Smooth muscle cell (in vitro differentiated cells): ENCODE results near the gene ACOT9. TPM values are rescaled to one million over a fixed set of nuclear protein-coding genes. Genes with fewer than 3 reads are reported as not detected.

Experiments used
- DNase-seq: peaks from one replicate; lab custom pipeline; 2025; ENCODE audit not compliant: unreplicated experiment; lab: John Stamatoyannopoulos, UW
- H2AFZ ChIP-seq: fragments of 200-600 bp; sonication (generic); 2 replicates; pipeline ENCODE4 v1.6.0; 2016; ENCODE audit warnings: antibody characterized with exemption, low read depth, mild to moderate bottlenecking
- H3F3A ChIP-seq: fragments of 200-600 bp; sonication (generic); 2 replicates; pipeline ENCODE4 v1.6.0; 2017; ENCODE audit warnings: antibody characterized with exemption, low read depth
- H3K27ac ChIP-seq: fragments of 200-600 bp; sonication (generic); 2 replicates; pipeline ENCODE4 v1.5.1; 2016; ENCODE audit warnings: low read depth, mild to moderate bottlenecking
- H3K27me3 ChIP-seq: fragments of 200-600 bp; sonication (generic); 2 replicates; pipeline ENCODE4 v1.6.1; 2016; ENCODE audit warnings: low read depth, mild to moderate bottlenecking
- H3K36me3 ChIP-seq: fragments of 200-600 bp; sonication (generic); 2 replicates; pipeline ENCODE4 v1.5.1; 2016; ENCODE audit warnings: low read depth
- H3K4me1 ChIP-seq: fragments of 200-600 bp; sonication (generic); 2 replicates; pipeline ENCODE4 v1.5.1; 2016; ENCODE audit warnings: low read depth
- H3K4me2 ChIP-seq: fragments of 200-600 bp; sonication (generic); 2 replicates; pipeline ENCODE4 v1.6.0; 2016; ENCODE audit warnings: mild to moderate bottlenecking
- H3K4me3 ChIP-seq: fragments of 200-600 bp; sonication (generic); 2 replicates; pipeline ENCODE4 v1.5.1; 2016; ENCODE audit warnings: mild to moderate bottlenecking
- H3K79me2 ChIP-seq: fragments of 200-600 bp; sonication (generic); 2 replicates; pipeline ENCODE4 v1.6.0; 2016; ENCODE audit warnings: low read depth, mild to moderate bottlenecking
- H3K9ac ChIP-seq: fragments of 200-600 bp; sonication (generic); 2 replicates; pipeline ENCODE4 v1.6.0; 2016; ENCODE audit warnings: low read depth
- H3K9me3 ChIP-seq: fragments of 200-600 bp; sonication (generic); replicated peaks from 2 replicates; pipeline ENCODE4 v1.5.1; 2016; ENCODE audit warnings: low read depth
- H4K20me1 ChIP-seq: fragments of 200-600 bp; sonication (generic); 2 replicates; pipeline ENCODE4 v1.6.0; 2016; ENCODE audit warnings: low read depth
- CTCF ChIP-seq: fragments of 200-600 bp; sonication (generic); IDR thresholded peaks from 2 replicates; pipeline ENCODE4 v1.5.1; 2017; ENCODE audit warnings: borderline replicate concordance, mild to moderate bottlenecking, antibody characterized with exemption; ENCODE audit not compliant: insufficient read depth, poor library complexity, severe bottlenecking
- WGBS: methylation state at CpG from one replicate; pipeline ENCODE4 v1.1.7; 2016; ENCODE audit warnings: low lambda C conversion rate; 5-methylcytosine and 5-hydroxymethylcytosine counted together
- polyA plus RNA-seq: library from polyadenylated mRNA; unstranded; fragments of >200 nt; fragmentation: Nextera tagmentation; extraction: Ambion mirVana; gene quantifications from 2 replicates; pipeline ENCODE4 v1.2.1, GENCODE V29; 2016
- total RNA-seq: library from RNA; depleted of rRNA; stranded (reverse); fragments of >200 nt; gene quantifications from 2 replicates; pipeline ENCODE4 v1.2.3, GENCODE V29; 2014

ACOT9 gene
- total and polyA plus RNA-seq, 2 experiments from 2014 or later, result 55.4 to 73.2 TPM

GRCh38 chrX:23788946-23789345 is 45.9 kb upstream of the ACOT9 start:
- DNase-seq, result no peak
- Histone ChIP-seq H3K36me3 (peaks cover 4% of the 10 kb centered on the region), H3K27me3 (no peaks in the 10 kb centered on the region), H3F3A (no peaks in the 10 kb centered on the region), H3K27ac (no peak overlapping the region), H3K9ac (no peak overlapping the region), H3K4me3 (no peak overlapping the region), H3K79me2 (peaks cover 8% of the 10 kb centered on the region), H3K4me2 (no peak overlapping the region), H3K4me1 (peaks cover 8% of the 10 kb centered on the region), H2AFZ (no peak overlapping the region), H4K20me1 (peaks cover 19% of the 10 kb centered on the region), H3K9me3 (no peaks in the 10 kb centered on the region)
- 98% methylated on average over 4 of the region's 4 CpGs for WGBS
- TF ChIP-seq CTCF, result no peak

- Histone ChIP-seq H3F3A (no peaks in the 10 kb centered on the region), H3K27ac (no peak overlapping the region), H3K4me3 (no peak overlapping the region), H2AFZ (no peak overlapping the region), H3K9ac (no peak overlapping the region), H3K27me3 (no peaks in the 10 kb centered on the region), H3K36me3 (peaks cover 4% of the 10 kb centered on the region), H3K9me3 (no peaks in the 10 kb centered on the region), H3K4me1 (peaks cover 8% of the 10 kb centered on the region), H4K20me1 (peaks cover 23% of the 10 kb centered on the region), H3K4me2 (no peak overlapping the region), H3K79me2 (peaks cover 8% of the 10 kb centered on the region)
- no peak for DNase-seq
- no peak for TF ChIP-seq CTCF
These were observed 45.4 kb upstream of the ACOT9 start for GRCh38 chrX:23788521-23788920.

- no peak overlapping the region for H3K9ac ChIP-seq
- H3K27me3 ChIP-seq, result no peaks in the 10 kb centered on the region
- H3F3A ChIP-seq, result no peaks in the 10 kb centered on the region
- peaks cover 24% of the 10 kb centered on the region for H4K20me1 ChIP-seq
- peaks cover 8% of the 10 kb centered on the region for H3K79me2 ChIP-seq
- H3K4me3 ChIP-seq, result no peak overlapping the region
- no peak for DNase-seq
- no peaks in the 10 kb centered on the region for H3K9me3 ChIP-seq
- no peak for TF ChIP-seq CTCF
- no peak overlapping the region for H3K27ac ChIP-seq
- peaks cover 4% of the 10 kb centered on the region for H3K4me1 ChIP-seq
- H3K4me2 ChIP-seq, result no peak overlapping the region
- WGBS, result 94% methylated on average over 2 of the region's 2 CpGs
- peaks cover 4% of the 10 kb centered on the region for H3K36me3 ChIP-seq
- H2AFZ ChIP-seq, result no peak overlapping the region
These were observed 44.7 kb upstream of the ACOT9 start for GRCh38 chrX:23787745-23788118.

- Histone ChIP-seq H2AFZ (no peak overlapping the region), H3K79me2 (peaks cover 8% of the 10 kb centered on the region), H3K4me2 (no peak overlapping the region), H3K4me3 (peak overlapping the region; percentile 82), H3K9me3 (no peaks in the 10 kb centered on the region), H3K27ac (peak overlapping the region; percentile 98), H3F3A (peaks cover 9% of the 10 kb centered on the region), H3K9ac (no peak overlapping the region), H3K4me1 (peaks cover 5% of the 10 kb centered on the region), H4K20me1 (peaks cover 24% of the 10 kb centered on the region), H3K36me3 (peaks cover 4% of the 10 kb centered on the region), H3K27me3 (no peaks in the 10 kb centered on the region)
- WGBS, result 91% methylated on average over 11 of the region's 11 CpGs
- DNase-seq, result no peak
- no peak for TF ChIP-seq CTCF
These were observed 43.3 kb upstream of the ACOT9 start for GRCh38 chrX:23786268-23786815.
